Naive thymus-derived CD4-positive, alpha-beta T cell (primary cell): Measurements from ENCODE around the gene MED25. TPM values are rescaled to one million over a fixed set of nuclear protein-coding genes. Genes with fewer than 3 reads are reported as not detected.
"Not testable (repeated sequence)": the region's sequence is repeated elsewhere in the genome, so short reads cannot be mapped to it uniquely, and the experiment has no call there.

ENCODE experiments used
- ATAC-seq: fragments of 150-1000 bp; cut with Tn5 transposase; 2 replicates; pipeline ENCODE4 v1.10.0; 2021; ENCODE audit warnings: mild to moderate bottlenecking, moderate library complexity
- CTCF ChIA-PET: fragments of 350-600 bp; sonication (Branson Sonifier 250); formaldehyde crosslinking; loops from one replicate; lab custom pipeline; 2021; ENCODE audit warnings: antibody characterized with exemption; lab: Charles Lee
- POLR2A ChIA-PET: fragments of 350-600 bp; sonication (Branson Sonifier 250); formaldehyde crosslinking; loops from one replicate; lab custom pipeline; 2021; ENCODE audit warnings: antibody characterized with exemption, inconsistent platforms; lab: Charles Lee
- DNase-seq, 9 donors: peaks; one replicate each; pipeline versions ENCODE4 v3.0.0 to v3.0.0-alpha.2; 2020 to 2022; ENCODE audit warnings: mixed read lengths in 1 of 9
- H3K27ac ChIP-seq: one replicate; pipeline ENCODE4 v1.7.0; 2013; ENCODE audit warnings: mild to moderate bottlenecking, low read depth, low read length, moderate library complexity
- H3K27me3 ChIP-seq, 2 donors: one replicate each; pipeline ENCODE4 v1.7.0; 2013; ENCODE audit warnings: low read length in 2 of 2, mild to moderate bottlenecking in 2 of 2, moderate library complexity in 2 of 2; ENCODE audit not compliant: control insufficient read depth in 2 of 2, insufficient read depth in 2 of 2
- H3K36me3 ChIP-seq, 3 experiments: 1 replicate in 2 of 3; 2 replicates in 1 of 3; pipeline ENCODE4 v1.7.0; 2013; ENCODE audit warnings: low read length in 3 of 3, mild to moderate bottlenecking in 3 of 3, moderate library complexity in 1 of 3; ENCODE audit not compliant: insufficient read depth in 3 of 3, control insufficient read depth in 2 of 3
- H3K4me1 ChIP-seq, 2 donors: one replicate each; pipeline ENCODE4 v1.7.0; 2013; ENCODE audit warnings: low read length in 2 of 2, mild to moderate bottlenecking in 2 of 2, moderate library complexity in 1 of 2; ENCODE audit not compliant: control insufficient read depth in 2 of 2, insufficient read depth in 2 of 2
- H3K4me3 ChIP-seq: 2 replicates; pipeline ENCODE4 v1.7.0; 2013; ENCODE audit warnings: mild to moderate bottlenecking, low read length
- H3K9me3 ChIP-seq, 3 experiments: 1 replicate in 2 of 3; 2 replicates in 1 of 3; pipeline ENCODE4 v1.7.0; 2013; ENCODE audit warnings: low read length in 3 of 3; ENCODE audit not compliant: control insufficient read depth in 2 of 3
- H3K27ac Mint-ChIP-seq, 9 donors: one replicate each; pipeline ENCODE4 v1.8.0; 2020 to 2022; ENCODE audit warnings: mixed read lengths in 9 of 9, mild to moderate bottlenecking in 8 of 9, moderate library complexity in 5 of 9, inconsistent platforms in 2 of 9
- H3K27me3 Mint-ChIP-seq, 5 donors: one replicate each; pipeline ENCODE4 v1.8.0; 2021 to 2022; ENCODE audit warnings: mixed read lengths in 5 of 5, mild to moderate bottlenecking in 1 of 5
- H3K36me3 Mint-ChIP-seq, 5 donors: one replicate each; pipeline ENCODE4 v1.8.0; 2020 to 2022; ENCODE audit warnings: mixed read lengths in 5 of 5, mild to moderate bottlenecking in 3 of 5, inconsistent platforms in 1 of 5
- H3K4me1 Mint-ChIP-seq, 7 donors: one replicate each; pipeline ENCODE4 v1.8.0; 2020 to 2022; ENCODE audit warnings: mixed read lengths in 7 of 7, mild to moderate bottlenecking in 3 of 7, inconsistent platforms in 1 of 7
- H3K4me3 Mint-ChIP-seq, 10 donors: one replicate each; pipeline ENCODE4 v1.8.0; 2020 to 2022; ENCODE audit warnings: mild to moderate bottlenecking in 10 of 10, mixed read lengths in 10 of 10, moderate library complexity in 6 of 10, inconsistent platforms in 2 of 10
- H3K9me3 Mint-ChIP-seq, 11 donors: one replicate each; pipeline ENCODE4 v1.8.0; 2020 to 2022; ENCODE audit warnings: mixed read lengths in 11 of 11, mild to moderate bottlenecking in 4 of 11, inconsistent platforms in 1 of 11, moderate library complexity in 1 of 11
- intact Hi-C, 2 donors: fragments of 100-400 bp; cut with micrococcal nuclease; formaldehyde crosslinking; loops; one replicate each; pipeline ENCODE4 v1.15.1; 2023
- polyA plus RNA-seq, 2 donors: library from polyadenylated mRNA; unstranded; fragments of 300-500 nt; fragmentation: Illumina TruSeq; gene quantifications; one replicate each; pipeline ENCODE4 v1.2.3, GENCODE V29; 2021
- total RNA-seq, 6 experiments: library from RNA in 5 of 6; stranded (reverse) in 5 of 6; gene quantifications; 1 replicate in 5 of 6; 2 replicates in 1 of 6; pipeline ENCODE4 v1.2.3 and lab custom pipeline; 2021 to 2026

The MED25 gene
- total and polyA plus RNA-seq, 7 experiments from 2014 or later: 10.8 to 75.2 (median 39.9) TPM

- intact Hi-C loops: loop anchor here (1.0 to 10.0 kb wide), 8 partner anchors 31 to 1548 kb away; partner anchors contain the start of genes PNKP (in 2 of the 2), PRR12 (in 2 of the 2), CLDND2 (in 1 of the 2) and DBP (in 1 of the 2)
- peak overlapping the region; percentile 94 to 100 (median 98) for H3K4me3 Mint-ChIP-seq
- Histone ChIP-seq H3K9me3 (no peaks in the 10 kb centered on the region), H3K27ac (peak overlapping the region; percentile 88), H3K4me1 (peaks cover 11 to 17% of the 10 kb centered on the region in 2 donors), H3K27me3 (no peaks in the 10 kb centered on the region), H3K4me3 (peak overlapping the region; percentile 91), H3K36me3 (peaks cover 0 to 19% (median 6%) of the 10 kb centered on the region in 3 experiments)
- ChIA-PET CTCF (interaction anchor here (1.2 kb wide), 1 partner anchor 71 kb away, joined by 3 read pairs; no protein-coding TSS in a partner anchor), POLR2A (interaction anchor here (0.7 to 3.0 kb wide), 9 partner anchors 9 to 1200 kb away, joined by 3 to 16 read pairs (median 5); partner anchors contain the start of genes AKT1S1, PTOV1, RPL18 and SPHK2)
- H3K27me3 Mint-ChIP-seq: no peaks in the 10 kb centered on the region
- DNase-seq: no peak
- H3K4me1 Mint-ChIP-seq: peaks cover 20 to 44% (median 32%) of the 10 kb centered on the region in 7 donors
- ATAC-seq: no peak
- peak overlapping the region; percentile 95 to 100 (median 100) for H3K27ac Mint-ChIP-seq
- peaks cover 0 to 4% (median 0%) of the 10 kb centered on the region in 11 donors for H3K9me3 Mint-ChIP-seq
- peaks cover 0 to 13% (median 6%) of the 10 kb centered on the region in 5 donors for H3K36me3 Mint-ChIP-seq
These were observed 721 bp downstream of the MED25 start for GRCh38 chr19:49818649-49819370.

- not testable (repeated sequence) for H3K9me3 ChIP-seq, H3K27me3 ChIP-seq, H3K9me3 Mint-ChIP-seq, DNase-seq, H3K4me3 ChIP-seq, ATAC-seq, H3K27me3 Mint-ChIP-seq
- CTCF ChIA-PET: interaction anchor here (1.2 kb wide), 1 partner anchor 71 kb away, joined by 3 read pairs; no protein-coding TSS in a partner anchor
- intact Hi-C loops: loop anchor here (5.0 to 10.0 kb wide), 4 partner anchors 227 to 1548 kb away; partner anchors contain the start of genes PRR12 (in 2 of the 2), CLDND2 (in 1 of the 2), DBP (in 1 of the 2) and ETFB (in 1 of the 2)
- POLR2A ChIA-PET: interaction anchor here (0.7 to 3.0 kb wide), 8 partner anchors 10 to 1200 kb away, joined by 3 to 16 read pairs (median 4); partner anchors contain the start of genes PTOV1, RPL18 and SPHK2
- Histone ChIP-seq H3K4me1 (peaks cover 11 to 17% of the 10 kb centered on the region in 2 donors), H3K36me3 (peaks cover 0 to 27% (median 6%) of the 10 kb centered on the region in 3 experiments), H3K27ac (peak overlapping the region; percentile 22)
- H3K27ac Mint-ChIP-seq: peak overlapping the region; percentile 79 to 100 (median 96)
- peak overlapping the region; percentile 94 to 100 (median 98) for H3K4me3 Mint-ChIP-seq
- H3K36me3 Mint-ChIP-seq: peaks cover 0 to 13% (median 6%) of the 10 kb centered on the region in 5 donors
- peaks cover 17 to 36% (median 29%) of the 10 kb centered on the region in 7 donors for H3K4me1 Mint-ChIP-seq
These were observed 1.5 kb downstream of the MED25 start for GRCh38 chr19:49819452-49820115.

- ChIA-PET POLR2A (interaction anchor here (2.8 to 3.0 kb wide), 2 partner anchors 30 to 55 kb away, joined by 8 to 16 read pairs; partner anchors contain the start of gene PTOV1), CTCF (no interaction called here)
- Mint-ChIP-seq H3K27ac (peak overlapping the region in 3 of 9 donors; percentile 13 to 100 (median 65)), H3K9me3 (peaks cover 0 to 4% (median 0%) of the 10 kb centered on the region in 11 donors), H3K4me3 (peak overlapping the region in 7 of 10 donors; percentile 6 to 100 (median 29)), H3K4me1 (peaks cover 17 to 34% (median 29%) of the 10 kb centered on the region in 7 donors), H3K27me3 (no peaks in the 10 kb centered on the region), H3K36me3 (peaks cover 0 to 13% (median 6%) of the 10 kb centered on the region in 5 donors)
- no peak for DNase-seq
- Histone ChIP-seq H3K27me3 (no peaks in the 10 kb centered on the region), H3K27ac (no peak overlapping the region), H3K36me3 (peaks cover 0 to 28% (median 6%) of the 10 kb centered on the region in 3 experiments), H3K9me3 (no peaks in the 10 kb centered on the region), H3K4me3 (no peak overlapping the region), H3K4me1 (peaks cover 11 to 17% of the 10 kb centered on the region in 2 donors)
- intact Hi-C loops: no loop called here
- ATAC-seq: no peak
These were observed 2.0 kb downstream of the MED25 start for GRCh38 chr19:49820125-49820524.

DNA sequence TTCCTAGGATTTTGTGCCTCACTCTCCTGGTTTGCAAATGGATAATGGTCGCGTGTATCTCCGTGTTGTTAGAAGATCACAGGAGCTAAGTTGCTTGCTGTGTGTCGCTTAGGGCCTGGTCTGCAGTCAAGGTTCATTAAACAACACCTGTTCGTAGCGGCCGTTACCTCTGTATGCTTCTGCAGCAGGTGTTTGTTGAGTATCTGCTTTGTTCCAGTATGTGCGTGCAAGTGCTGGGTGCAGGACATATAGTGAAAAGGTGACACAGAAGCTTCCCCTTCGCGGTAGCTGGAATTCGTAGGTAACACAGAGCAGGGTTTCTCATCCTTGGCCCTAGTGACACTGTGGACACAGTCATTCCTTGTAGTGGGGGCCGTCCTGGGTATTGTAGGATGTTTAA, 5.4 kb downstream of the MED25 start:
- DNase-seq (no peak), ATAC-seq (no peak)
- Histone ChIP-seq H3K4me1 (peaks cover 9 to 10% of the 10 kb centered on the region in 2 donors), H3K4me3 (no peak overlapping the region), H3K9me3 (no peaks in the 10 kb centered on the region), H3K36me3 (peaks cover 0 to 37% (median 6%) of the 10 kb centered on the region in 3 experiments), H3K27ac (no peak overlapping the region), H3K27me3 (no peaks in the 10 kb centered on the region)
- H3K36me3 Mint-ChIP-seq: peaks cover 0 to 21% (median 6%) of the 10 kb centered on the region in 5 donors
- intact Hi-C loops: no loop called here
- H3K27ac Mint-ChIP-seq: no peak overlapping the region
- H3K27me3 Mint-ChIP-seq: no peaks in the 10 kb centered on the region
- ChIA-PET POLR2A (no interaction called here), CTCF (no interaction called here)
- peaks cover 15 to 29% (median 23%) of the 10 kb centered on the region in 7 donors for H3K4me1 Mint-ChIP-seq
- H3K9me3 Mint-ChIP-seq: no peaks in the 10 kb centered on the region
- no peak overlapping the region for H3K4me3 Mint-ChIP-seq

DNA sequence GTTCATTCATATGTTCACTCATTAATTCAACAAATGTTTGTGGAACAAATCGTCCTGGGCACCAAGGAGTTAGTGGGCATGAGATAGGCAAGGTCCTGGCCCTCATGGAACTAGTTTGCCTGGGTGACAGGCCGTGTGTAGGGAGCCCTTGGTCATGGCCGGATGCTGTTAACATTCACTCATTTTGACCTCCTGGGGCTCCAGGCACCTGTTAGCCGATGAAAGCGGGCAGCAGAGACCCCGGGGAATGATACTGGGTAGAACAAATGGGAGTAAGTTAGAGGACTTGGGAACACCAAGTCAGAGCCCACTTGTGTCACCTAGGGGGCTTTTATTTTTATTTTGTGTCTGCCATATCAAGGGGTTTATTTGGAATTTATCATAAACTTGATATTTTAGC, 6.6 kb downstream of the MED25 start:
- POLR2A ChIA-PET: interaction anchor here (1.0 kb wide), 1 partner anchor 45 kb away, joined by 3 read pairs; no protein-coding TSS in a partner anchor
- Histone ChIP-seq H3K27ac (no peak overlapping the region), H3K36me3 (peaks cover 0 to 46% (median 6%) of the 10 kb centered on the region in 3 experiments), H3K4me1 (no peaks in the 10 kb centered on the region), H3K9me3 (no peaks in the 10 kb centered on the region), H3K4me3 (no peak overlapping the region), H3K27me3 (no peaks in the 10 kb centered on the region)
- no peaks in the 10 kb centered on the region for H3K27me3 Mint-ChIP-seq
- CTCF ChIA-PET: no interaction called here
- no peak overlapping the region for H3K4me3 Mint-ChIP-seq
- H3K27ac Mint-ChIP-seq: no peak overlapping the region
- DNase-seq: no peak
- intact Hi-C loops: no loop called here
- H3K9me3 Mint-ChIP-seq: no peaks in the 10 kb centered on the region
- H3K4me1 Mint-ChIP-seq: peaks cover 6 to 20% (median 12%) of the 10 kb centered on the region in 7 donors
- no peak for ATAC-seq
- peaks cover 0 to 21% (median 6%) of the 10 kb centered on the region in 5 donors for H3K36me3 Mint-ChIP-seq

DNA sequence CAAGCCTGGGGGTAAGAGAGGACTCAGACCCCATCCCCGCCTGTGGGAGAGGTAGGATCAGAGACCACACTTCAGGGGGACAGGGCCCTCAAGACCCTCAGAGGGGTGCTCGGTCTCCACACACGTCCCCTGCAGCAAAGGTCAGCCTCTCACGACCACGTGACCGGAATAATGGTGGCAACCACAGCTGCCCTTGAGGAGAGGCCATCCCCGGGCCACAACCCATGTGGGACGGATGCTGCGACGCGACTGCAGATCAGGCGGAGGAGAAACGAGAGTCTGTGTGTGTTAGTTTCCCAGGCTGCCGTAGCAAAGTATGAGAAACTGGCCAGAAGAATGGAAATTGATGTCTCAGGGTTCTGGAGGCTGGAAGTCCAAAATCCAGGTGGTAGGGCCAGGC, 8.9 kb downstream of the MED25 start:
- no peak overlapping the region for H3K27ac ChIP-seq
- no peaks in the 10 kb centered on the region for H3K4me1 ChIP-seq
- Mint-ChIP-seq H3K4me3 (no peak overlapping the region), H3K9me3 (no peaks in the 10 kb centered on the region), H3K27ac (no peak overlapping the region), H3K4me1 (peaks cover 0 to 13% (median 5%) of the 10 kb centered on the region in 7 donors), H3K36me3 (peaks cover 0 to 16% (median 6%) of the 10 kb centered on the region in 5 donors), H3K27me3 (no peaks in the 10 kb centered on the region)
- ChIA-PET POLR2A (interaction anchor here (0.6 kb wide), 1 partner anchor 17 kb away, joined by 3 read pairs; no protein-coding TSS in a partner anchor), CTCF (no interaction called here)
- DNase-seq (no peak), ATAC-seq (no peak)
- intact Hi-C loops: no loop called here
- H3K27me3 ChIP-seq: no peaks in the 10 kb centered on the region
- peaks cover 0 to 69% (median 6%) of the 10 kb centered on the region in 3 experiments for H3K36me3 ChIP-seq
- no peaks in the 10 kb centered on the region for H3K9me3 ChIP-seq
- H3K4me3 ChIP-seq: no peak overlapping the region
